Lower leg skin (tissue), 3 donors: Measurements from ENCODE around the gene VPS54.
"Not testable (repeated sequence)": the region's sequence is repeated elsewhere in the genome, so short reads cannot be mapped to it uniquely, and the experiment has no call there.

Experiments used
- CTCF ChIP-seq, 3 donors: fragments of 450-650 bp; IDR thresholded peaks; one replicate each; pipeline ENCODE4 v1.5.1; 2016; ENCODE audit warnings: antibody characterized with exemption in 3 of 3, mild to moderate bottlenecking in 3 of 3, moderate library complexity in 2 of 3
- POLR2A ChIP-seq, 2 donors: fragments of 450-650 bp; IDR thresholded peaks; one replicate each; pipeline ENCODE4 v1.6.1; 2016 to 2017; ENCODE audit warnings: antibody characterized with exemption in 2 of 2, mild to moderate bottlenecking in 1 of 2, moderate library complexity in 1 of 2

- not testable (repeated sequence) for TF ChIP-seq CTCF, POLR2A (IDR thresholded peaks at IDR 0.05)
These were observed 30.3 kb downstream of the VPS54 start for GRCh38 chr2:63988842-63989436.
